ENCODE results near the gene ADAMTS2. TPM values are rescaled to one million over a fixed set of nuclear protein-coding genes. Genes with fewer than 3 reads are reported as not detected.

The ADAMTS2 gene
- total RNA-seq, 1 donor from 2014 or later: not detected

DNA sequence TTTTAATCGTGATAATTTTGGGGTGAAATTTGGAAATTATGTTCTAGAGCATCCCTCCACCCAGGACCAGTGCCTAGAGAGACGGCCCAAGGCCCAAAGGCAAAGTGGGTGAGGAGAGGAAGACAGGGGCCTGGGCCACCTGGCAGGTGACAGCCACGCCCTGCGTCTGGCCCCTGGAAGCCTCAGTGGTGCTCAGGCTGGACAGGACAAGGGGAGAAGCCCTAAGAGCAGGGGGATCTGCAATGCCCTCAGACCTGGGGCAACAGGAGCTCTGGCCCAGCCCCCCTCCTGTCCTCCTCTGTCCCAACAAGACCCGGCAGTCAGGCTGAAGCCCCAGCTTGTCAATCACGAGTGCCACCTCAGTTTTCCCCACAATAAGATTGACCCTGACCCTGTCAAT lies 134.8 kb downstream of the ADAMTS2 start:
- ChIA-PET CTCF (no interaction called here), POLR2A (no interaction called here)
- H3K27me3 Mint-ChIP-seq: no peaks in the 10 kb centered on the region
- H3K27ac Mint-ChIP-seq: no peak overlapping the region
- no peak overlapping the region for H3K4me3 Mint-ChIP-seq
- TF ChIP-seq, protein P1, sequence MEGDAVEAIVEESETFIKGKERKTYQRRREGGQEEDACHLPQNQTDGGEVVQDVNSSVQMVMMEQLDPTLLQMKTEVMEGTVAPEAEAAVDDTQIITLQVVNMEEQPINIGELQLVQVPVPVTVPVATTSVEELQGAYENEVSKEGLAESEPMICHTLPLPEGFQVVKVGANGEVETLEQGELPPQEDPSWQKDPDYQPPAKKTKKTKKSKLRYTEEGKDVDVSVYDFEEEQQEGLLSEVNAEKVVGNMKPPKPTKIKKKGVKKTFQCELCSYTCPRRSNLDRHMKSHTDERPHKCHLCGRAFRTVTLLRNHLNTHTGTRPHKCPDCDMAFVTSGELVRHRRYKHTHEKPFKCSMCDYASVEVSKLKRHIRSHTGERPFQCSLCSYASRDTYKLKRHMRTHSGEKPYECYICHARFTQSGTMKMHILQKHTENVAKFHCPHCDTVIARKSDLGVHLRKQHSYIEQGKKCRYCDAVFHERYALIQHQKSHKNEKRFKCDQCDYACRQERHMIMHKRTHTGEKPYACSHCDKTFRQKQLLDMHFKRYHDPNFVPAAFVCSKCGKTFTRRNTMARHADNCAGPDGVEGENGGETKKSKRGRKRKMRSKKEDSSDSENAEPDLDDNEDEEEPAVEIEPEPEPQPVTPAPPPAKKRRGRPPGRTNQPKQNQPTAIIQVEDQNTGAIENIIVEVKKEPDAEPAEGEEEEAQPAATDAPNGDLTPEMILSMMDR (IDR thresholded peaks at IDR 0.05): no peak
- no peaks in the 10 kb centered on the region for H3K4me1 Mint-ChIP-seq
- no peaks in the 10 kb centered on the region for H3K36me3 Mint-ChIP-seq (ENCODE audit: low read depth)
- DNase-seq (no peak), ATAC-seq (ENCODE audit: low read depth) (no peak)
- H3K9me3 Mint-ChIP-seq: no peaks in the 10 kb centered on the region
- intact Hi-C loops (cut with micrococcal nuclease): no loop called here

DNA sequence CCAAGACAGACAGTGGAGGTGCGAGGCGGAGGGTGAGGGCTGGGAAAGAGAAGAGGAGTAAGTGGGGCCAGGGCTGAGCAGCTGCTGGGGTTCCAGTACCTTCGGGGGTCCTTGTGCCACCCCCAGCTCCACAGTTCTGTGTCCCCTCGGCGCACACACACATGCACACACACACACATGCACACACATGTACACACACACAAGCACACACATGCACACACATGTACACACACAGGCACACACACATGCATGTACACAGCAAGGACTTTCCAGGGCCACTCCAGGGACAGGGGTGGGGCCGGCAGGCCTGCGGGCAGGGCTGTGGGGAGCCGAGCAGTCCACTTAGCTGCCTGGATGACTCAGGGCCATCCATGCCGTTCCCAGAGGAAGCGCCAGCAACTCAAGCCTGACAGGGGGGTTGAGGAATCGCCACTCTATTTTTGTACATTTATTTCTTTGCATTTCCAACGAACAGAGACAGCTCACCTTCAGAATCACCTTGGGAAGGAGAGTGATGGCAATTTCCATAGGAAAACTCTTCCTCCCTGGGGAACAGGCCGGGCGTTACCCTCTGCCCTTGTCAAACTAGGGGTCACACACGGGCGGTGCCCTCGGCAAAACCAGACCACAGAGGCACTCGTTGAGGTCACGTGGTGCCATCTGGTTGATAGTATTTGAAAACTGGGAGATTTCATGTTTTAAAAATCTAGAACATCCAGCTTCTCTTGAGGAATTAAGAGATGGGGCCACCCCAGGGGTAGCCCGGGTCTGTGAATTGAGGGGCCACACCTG lies 135.7 kb downstream of the ADAMTS2 start:
- intact Hi-C loops (cut with micrococcal nuclease): no loop called here
- ATAC-seq (ENCODE audit: low read depth) (no peak), DNase-seq (no peak)
- CTCF ChIA-PET: no interaction called here
- POLR2A ChIA-PET: no interaction called here
- no peaks in the 10 kb centered on the region for H3K27me3 Mint-ChIP-seq
- H3K4me3 Mint-ChIP-seq: no peak overlapping the region
- H3K9me3 Mint-ChIP-seq: no peaks in the 10 kb centered on the region
- H3K36me3 Mint-ChIP-seq (ENCODE audit: low read depth): no peaks in the 10 kb centered on the region
- TF ChIP-seq, protein P1 (IDR thresholded peaks at IDR 0.05): no peak
- no peaks in the 10 kb centered on the region for H3K4me1 Mint-ChIP-seq
- H3K27ac Mint-ChIP-seq: no peak overlapping the region

DNA sequence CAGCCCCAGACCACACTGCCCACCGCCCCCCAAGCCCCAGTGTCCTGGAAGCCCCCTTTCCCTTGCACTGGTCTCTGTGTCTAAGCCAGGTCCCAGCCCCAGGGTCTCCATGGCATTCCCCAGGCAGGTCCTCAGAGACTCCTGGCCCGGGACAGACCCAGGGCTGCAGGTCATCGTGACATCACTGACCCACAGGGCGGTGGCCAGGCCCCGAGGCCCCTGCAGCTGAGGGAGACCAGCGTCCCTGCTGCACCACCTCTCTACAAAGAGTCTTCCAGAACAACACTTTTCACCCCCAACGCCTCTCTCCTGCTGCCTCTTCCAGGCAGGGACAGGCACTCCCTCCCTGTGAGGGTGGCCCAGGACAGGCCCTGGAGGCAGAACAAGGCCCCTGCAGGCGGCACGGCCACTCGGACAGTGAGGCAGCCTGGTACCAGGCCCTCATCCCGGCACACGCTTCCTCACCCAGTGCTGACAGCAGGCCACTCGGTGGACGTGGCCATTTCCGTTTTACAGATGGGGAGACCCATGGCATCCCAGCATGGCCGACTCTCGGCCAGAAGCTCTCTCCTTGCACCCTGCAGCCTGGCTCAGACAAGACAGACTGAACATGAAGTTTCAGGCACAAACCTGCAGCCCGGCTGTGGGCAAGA lies 136.4 kb downstream of the ADAMTS2 start:
- no peak overlapping the region for H3K4me3 Mint-ChIP-seq
- no peak overlapping the region for H3K27ac Mint-ChIP-seq
- ATAC-seq (ENCODE audit: low read depth) (no peak), DNase-seq (no peak)
- no peaks in the 10 kb centered on the region for H3K9me3 Mint-ChIP-seq
- POLR2A ChIA-PET: no interaction called here
- no peaks in the 10 kb centered on the region for H3K4me1 Mint-ChIP-seq
- intact Hi-C loops (cut with micrococcal nuclease): no loop called here
- CTCF ChIA-PET: no interaction called here
- no peaks in the 10 kb centered on the region for H3K36me3 Mint-ChIP-seq (ENCODE audit: low read depth)
- TF ChIP-seq, protein P1 (IDR thresholded peaks at IDR 0.05): no peak
- no peaks in the 10 kb centered on the region for H3K27me3 Mint-ChIP-seq

DNA sequence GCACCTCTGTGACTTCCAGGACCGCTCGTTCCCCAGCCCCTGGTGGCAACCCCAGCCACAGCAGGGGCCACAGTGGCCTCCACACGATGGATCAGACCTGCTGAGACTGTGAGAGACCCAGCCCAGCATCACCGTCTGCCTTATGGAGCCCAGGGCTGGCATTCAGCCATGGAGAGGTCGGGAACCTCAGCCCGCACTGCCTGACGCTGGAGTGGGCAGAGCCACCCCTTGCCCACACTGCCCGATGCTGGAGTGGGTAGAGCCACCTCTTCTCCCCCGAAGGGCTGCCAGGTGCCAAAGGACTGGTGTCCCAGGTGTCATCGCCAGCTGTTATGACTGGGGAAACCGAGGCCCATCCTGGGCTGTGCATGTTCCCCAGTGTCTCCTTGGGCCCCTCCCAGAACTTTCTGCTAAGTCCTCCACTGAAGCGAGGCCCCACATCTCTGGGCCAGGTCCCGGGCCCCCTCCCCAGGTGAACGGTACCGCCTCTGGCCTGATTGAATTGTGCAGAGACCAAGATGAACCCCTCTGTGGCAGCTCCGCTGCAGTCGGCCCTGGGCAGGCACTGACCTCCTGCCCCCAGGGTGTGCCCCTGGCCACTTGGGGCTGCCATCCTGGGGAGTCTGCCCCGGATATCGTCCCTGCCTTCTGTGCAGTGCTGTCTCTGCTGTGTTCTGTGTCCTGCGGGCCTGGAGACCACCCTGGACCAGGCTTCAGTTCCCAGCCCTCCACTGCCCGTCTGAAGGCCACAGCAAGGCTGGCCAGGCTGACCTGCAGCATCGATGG lies 137.1 kb downstream of the ADAMTS2 start:
- ATAC-seq (ENCODE audit: low read depth) (no peak), DNase-seq (no peak)
- Mint-ChIP-seq H3K4me1 (no peaks in the 10 kb centered on the region), H3K27ac (no peak overlapping the region), H3K36me3 (ENCODE audit: low read depth) (no peaks in the 10 kb centered on the region), H3K27me3 (no peaks in the 10 kb centered on the region), H3K9me3 (no peaks in the 10 kb centered on the region), H3K4me3 (no peak overlapping the region)
- intact Hi-C loops (cut with micrococcal nuclease): no loop called here
- TF ChIP-seq, protein P1 (IDR thresholded peaks at IDR 0.05): no peak
- CTCF ChIA-PET: no interaction called here
- POLR2A ChIA-PET: no interaction called here

DNA sequence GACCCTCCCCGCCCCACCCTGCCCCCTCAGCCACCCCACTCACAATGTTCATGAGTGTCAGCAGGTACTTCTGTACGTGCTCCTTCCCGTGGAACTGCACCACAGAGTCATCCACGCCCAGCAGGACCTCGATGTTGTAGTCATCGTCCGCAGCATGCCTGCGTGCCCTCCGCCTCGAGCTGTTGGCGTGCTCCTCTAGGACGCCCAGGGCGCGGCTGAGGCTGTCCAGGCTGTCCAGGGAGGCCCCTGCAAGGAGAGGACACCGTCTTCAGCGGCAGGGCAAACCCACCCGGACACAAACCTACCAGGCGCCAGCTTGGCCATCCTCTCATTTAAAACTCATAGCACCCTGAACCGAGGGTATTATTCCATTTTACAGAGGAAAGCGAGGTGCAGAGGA lies 137.8 kb downstream of the ADAMTS2 start:
- no peaks in the 10 kb centered on the region for H3K9me3 Mint-ChIP-seq
- ChIA-PET POLR2A (no interaction called here), CTCF (no interaction called here)
- DNase-seq (no peak), ATAC-seq (ENCODE audit: low read depth) (no peak)
- no peaks in the 10 kb centered on the region for H3K27me3 Mint-ChIP-seq
- H3K4me1 Mint-ChIP-seq: no peaks in the 10 kb centered on the region
- no peaks in the 10 kb centered on the region for H3K36me3 Mint-ChIP-seq (ENCODE audit: low read depth)
- no peak overlapping the region for H3K27ac Mint-ChIP-seq
- H3K4me3 Mint-ChIP-seq: no peak overlapping the region
- TF ChIP-seq, protein P1 (IDR thresholded peaks at IDR 0.05): no peak
- intact Hi-C loops (cut with micrococcal nuclease): no loop called here

All from activated B cell treated with CpG ODN at 0.5 μM for 24 hours (primary cell).